ENCODE results near the gene GRIN1. TPM values are rescaled to one million over a fixed set of nuclear protein-coding genes. Genes with fewer than 3 reads are reported as not detected.

Gene GRIN1
- total and polyA plus RNA-seq, 2 donors (not counting 1 experiment from before 2014, with no cell fraction given) = 0.04 TPM; not detected in 1

GRCh38 chr9:137204731-137205125 is 65.8 kb downstream of the GRIN1 start:
- Histone ChIP-seq H3K9me3 (ENCODE audit: control extremely low read depth in 1 of 3, control insufficient read depth in 2 of 3, insufficient read depth in 1 of 3, low read length in 2 of 3) (no peaks in the 10 kb centered on the region), H3K4me1 (ENCODE audit: control insufficient read depth in 2 of 2, insufficient read depth in 2 of 2, low read length in 2 of 2) (peaks cover 38 to 51% of the 10 kb centered on the region in 2 donors), H3K79me2 (ENCODE audit: control insufficient read depth, insufficient read depth, low read length) (peaks cover 62% of the 10 kb centered on the region), H3K36me3 (replicated peaks in 1 of 2; ENCODE audit: control extremely low read depth in 1 of 2, control insufficient read depth in 1 of 2, extremely low read depth in 1 of 2, insufficient read depth in 2 of 2, low read length in 1 of 2) (peaks cover 0 to 5% of the 10 kb centered on the region in 2 experiments), H3K4me3 (ENCODE audit: control extremely low read depth in 1 of 5, extremely low read depth in 1 of 5, insufficient read depth in 1 of 5, low read depth in 2 of 5, low read length in 4 of 5) (peak overlapping the region; percentile 55 to 96 (median 86)), H3K9ac (ENCODE audit: low read length) (peak overlapping the region; percentile 84), H2AFZ (ENCODE audit: insufficient read depth, low read depth, low read length, poor library complexity, severe bottlenecking) (peak overlapping the region; percentile 88), H3K27ac (ENCODE audit: low read length in 2 of 2) (peak overlapping the region; percentile 73 to 89), H4K20me1 (ENCODE audit: control insufficient read depth, insufficient read depth, low read length, poor library complexity, severe bottlenecking) (peaks cover 43% of the 10 kb centered on the region), H3K27me3 (replicated peaks in 1 of 4; ENCODE audit: control extremely low read depth in 1 of 4, control insufficient read depth in 3 of 4, insufficient read depth in 4 of 4, low read length in 3 of 4) (no peaks in the 10 kb centered on the region), H3K4me2 (replicated peaks; ENCODE audit: low read depth, low read length, poor library complexity, severe bottlenecking) (peak overlapping the region; percentile 85)
- 21% methylated on average over 21 of the region's 21 CpGs for WGBS (ENCODE audit: insufficient coverage)
- no peaks in the 10 kb centered on the region for H3K27me3 Mint-ChIP-seq
- no peaks in the 10 kb centered on the region for H3K9me3 Mint-ChIP-seq (ENCODE audit: insufficient read depth)
- POLR2A ChIA-PET = interaction anchor here (0.5 to 2.1 kb wide), 3 partner anchors 16 to 35 kb away, joined by 3 to 10 read pairs (median 4); partner anchors contain the start of genes ANAPC2, RNF208 and SSNA1
- CTCF ChIA-PET = interaction anchor here (0.6 to 1.6 kb wide), 3 partner anchors 14 to 23 kb away, joined by 3 to 7 read pairs (median 4); partner anchors contain the start of gene RNF224
- DNase-seq (no peak), ATAC-seq (ENCODE audit: low read depth) (no peak)
- H3K4me3 Mint-ChIP-seq = peak overlapping the region; percentile 93
- H3K4me1 Mint-ChIP-seq = peaks cover 46% of the 10 kb centered on the region
- intact Hi-C loops (cut with micrococcal nuclease) = loop anchor here (1.0 to 10.0 kb wide), 4 partner anchors 16 to 320 kb away; partner anchors contain the start of genes ANAPC2, SSNA1 and TRAF2
- peak overlapping the region; percentile 90 for H3K27ac Mint-ChIP-seq
- TF ChIP-seq, protein P1, sequence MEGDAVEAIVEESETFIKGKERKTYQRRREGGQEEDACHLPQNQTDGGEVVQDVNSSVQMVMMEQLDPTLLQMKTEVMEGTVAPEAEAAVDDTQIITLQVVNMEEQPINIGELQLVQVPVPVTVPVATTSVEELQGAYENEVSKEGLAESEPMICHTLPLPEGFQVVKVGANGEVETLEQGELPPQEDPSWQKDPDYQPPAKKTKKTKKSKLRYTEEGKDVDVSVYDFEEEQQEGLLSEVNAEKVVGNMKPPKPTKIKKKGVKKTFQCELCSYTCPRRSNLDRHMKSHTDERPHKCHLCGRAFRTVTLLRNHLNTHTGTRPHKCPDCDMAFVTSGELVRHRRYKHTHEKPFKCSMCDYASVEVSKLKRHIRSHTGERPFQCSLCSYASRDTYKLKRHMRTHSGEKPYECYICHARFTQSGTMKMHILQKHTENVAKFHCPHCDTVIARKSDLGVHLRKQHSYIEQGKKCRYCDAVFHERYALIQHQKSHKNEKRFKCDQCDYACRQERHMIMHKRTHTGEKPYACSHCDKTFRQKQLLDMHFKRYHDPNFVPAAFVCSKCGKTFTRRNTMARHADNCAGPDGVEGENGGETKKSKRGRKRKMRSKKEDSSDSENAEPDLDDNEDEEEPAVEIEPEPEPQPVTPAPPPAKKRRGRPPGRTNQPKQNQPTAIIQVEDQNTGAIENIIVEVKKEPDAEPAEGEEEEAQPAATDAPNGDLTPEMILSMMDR (IDR thresholded peaks at IDR 0.05) = no peak
- no peak for TF ChIP-seq EZH2 (IDR thresholded peaks at IDR 0.05; ENCODE audit: borderline replicate concordance, insufficient read depth, low read depth, low read length, poor library complexity, severe bottlenecking)
